Measurements from ENCODE around the gene PHF3. TPM values are rescaled to one million over a fixed set of nuclear protein-coding genes. Genes with fewer than 3 reads are reported as not detected.
A peak's percentile ranks its signal among the peaks of the same experiment; 100 is the strongest.

The PHF3 gene
- total RNA-seq, 3 donors from 2014 or later: 27.7 to 30.5 (median 28.9) TPM

GRCh38 chr6:63671098-63671754 is 35.6 kb downstream of the PHF3 start:
- DNase-seq: no peak
- peaks cover 45% of the 10 kb centered on the region for H3K4me1 Mint-ChIP-seq (ENCODE audit: low read depth)

GRCh38 chr6:63672582-63673129 is 37.1 kb downstream of the PHF3 start:
- H3K9me3 Mint-ChIP-seq: no peaks in the 10 kb centered on the region
- DNase-seq (no peak), ATAC-seq (no peak)
- peaks cover 38% of the 10 kb centered on the region for H3K4me1 Mint-ChIP-seq (ENCODE audit: low read depth)
- H3K36me3 Mint-ChIP-seq (ENCODE audit: insufficient read depth): peaks cover 5% of the 10 kb centered on the region
- H3K27me3 Mint-ChIP-seq (ENCODE audit: low read depth): no peaks in the 10 kb centered on the region
- no peak overlapping the region for H3K4me3 Mint-ChIP-seq

More at GRCh38 chr6:63671098-63671754, 35.6 kb downstream of the PHF3 start:
- Mint-ChIP-seq H3K27me3 (ENCODE audit: low read depth) (no peaks in the 10 kb centered on the region), H3K9me3 (no peaks in the 10 kb centered on the region), H3K36me3 (ENCODE audit: insufficient read depth) (peaks cover 7% of the 10 kb centered on the region), H3K4me3 (no peak overlapping the region)
- ATAC-seq: no peak

GRCh38 chr6:63673692-63674091 is 38.1 kb downstream of the PHF3 start:
- no peak for ATAC-seq
- Mint-ChIP-seq H3K4me1 (ENCODE audit: low read depth) (peaks cover 33% of the 10 kb centered on the region), H3K27me3 (ENCODE audit: low read depth) (no peaks in the 10 kb centered on the region), H3K36me3 (ENCODE audit: insufficient read depth) (peaks cover 2% of the 10 kb centered on the region), H3K4me3 (no peak overlapping the region), H3K9me3 (no peaks in the 10 kb centered on the region)
- DNase-seq: no peak

GRCh38 chr6:63674635-63675034 is 39.0 kb downstream of the PHF3 start:
- Mint-ChIP-seq H3K4me1 (ENCODE audit: low read depth) (peaks cover 34% of the 10 kb centered on the region), H3K36me3 (ENCODE audit: insufficient read depth) (peaks cover 4% of the 10 kb centered on the region), H3K9me3 (no peaks in the 10 kb centered on the region), H3K4me3 (no peak overlapping the region), H3K27me3 (ENCODE audit: low read depth) (no peaks in the 10 kb centered on the region)
- no peak for DNase-seq
- no peak for ATAC-seq

GRCh38 chr6:63675138-63675537 is 39.5 kb downstream of the PHF3 start:
- no peak for ATAC-seq
- Mint-ChIP-seq H3K27me3 (ENCODE audit: low read depth) (no peaks in the 10 kb centered on the region), H3K4me1 (ENCODE audit: low read depth) (peaks cover 35% of the 10 kb centered on the region), H3K36me3 (ENCODE audit: insufficient read depth) (peaks cover 6% of the 10 kb centered on the region), H3K9me3 (no peaks in the 10 kb centered on the region), H3K4me3 (no peak overlapping the region)
- DNase-seq: no peak

- ATAC-seq (no peak), DNase-seq (no peak)
- Mint-ChIP-seq H3K27me3 (ENCODE audit: low read depth) (no peaks in the 10 kb centered on the region), H3K36me3 (ENCODE audit: insufficient read depth) (peaks cover 18% of the 10 kb centered on the region), H3K4me1 (ENCODE audit: low read depth) (peaks cover 38% of the 10 kb centered on the region), H3K9me3 (no peaks in the 10 kb centered on the region), H3K4me3 (no peak overlapping the region)
Observed at GRCh38 chr6:63676412-63677114, 41.0 kb downstream of the PHF3 start.

- no peaks in the 10 kb centered on the region for H3K27me3 Mint-ChIP-seq (ENCODE audit: low read depth)
- peaks cover 20% of the 10 kb centered on the region for H3K36me3 Mint-ChIP-seq (ENCODE audit: insufficient read depth)
- no peak overlapping the region for H3K4me3 Mint-ChIP-seq
- H3K9me3 Mint-ChIP-seq: no peaks in the 10 kb centered on the region
- ATAC-seq (no peak), DNase-seq (no peak)
- H3K4me1 Mint-ChIP-seq (ENCODE audit: low read depth): peaks cover 41% of the 10 kb centered on the region
Observed at GRCh38 chr6:63677282-63677681, 41.7 kb downstream of the PHF3 start.

GRCh38 chr6:63683071-63683603 is 47.5 kb downstream of the PHF3 start:
- Mint-ChIP-seq H3K4me1 (ENCODE audit: low read depth) (peaks cover 51% of the 10 kb centered on the region), H3K36me3 (ENCODE audit: insufficient read depth) (peaks cover 48% of the 10 kb centered on the region)

GRCh38 chr6:63685446-63686379 is 50.1 kb downstream of the PHF3 start:
- H3K36me3 Mint-ChIP-seq (ENCODE audit: insufficient read depth): peaks cover 42% of the 10 kb centered on the region
- H3K9me3 Mint-ChIP-seq: no peaks in the 10 kb centered on the region
- DNase-seq (no peak), ATAC-seq (no peak)
- peaks cover 42% of the 10 kb centered on the region for H3K4me1 Mint-ChIP-seq (ENCODE audit: low read depth)
- H3K27me3 Mint-ChIP-seq (ENCODE audit: low read depth): no peaks in the 10 kb centered on the region
- H3K4me3 Mint-ChIP-seq: no peak overlapping the region

More at GRCh38 chr6:63683071-63683603, 47.5 kb downstream of the PHF3 start:
- no peak for ATAC-seq
- H3K27me3 Mint-ChIP-seq (ENCODE audit: low read depth): no peaks in the 10 kb centered on the region
- no peak overlapping the region for H3K4me3 Mint-ChIP-seq
- H3K9me3 Mint-ChIP-seq: no peaks in the 10 kb centered on the region
- DNase-seq: no peak

- Mint-ChIP-seq H3K4me1 (ENCODE audit: low read depth) (peaks cover 23% of the 10 kb centered on the region), H3K9me3 (no peaks in the 10 kb centered on the region), H3K36me3 (ENCODE audit: insufficient read depth) (peaks cover 22% of the 10 kb centered on the region), H3K4me3 (no peak overlapping the region), H3K27me3 (ENCODE audit: low read depth) (no peaks in the 10 kb centered on the region)
- ATAC-seq (no peak), DNase-seq (no peak)
Observed at GRCh38 chr6:63689421-63689820, 53.8 kb downstream of the PHF3 start.

- DNase-seq (no peak), ATAC-seq (no peak)
- peaks cover 18% of the 10 kb centered on the region for H3K36me3 Mint-ChIP-seq (ENCODE audit: insufficient read depth)
- H3K4me1 Mint-ChIP-seq (ENCODE audit: low read depth): peaks cover 18% of the 10 kb centered on the region
- H3K27me3 Mint-ChIP-seq (ENCODE audit: low read depth): no peaks in the 10 kb centered on the region
- no peaks in the 10 kb centered on the region for H3K9me3 Mint-ChIP-seq
- H3K4me3 Mint-ChIP-seq: no peak overlapping the region
Observed at GRCh38 chr6:63690221-63690620, 54.6 kb downstream of the PHF3 start.

- DNase-seq (no peak), ATAC-seq (peak; percentile 54 to 72)
- Mint-ChIP-seq H3K4me1 (ENCODE audit: low read depth) (peaks cover 10% of the 10 kb centered on the region), H3K4me3 (no peak overlapping the region), H3K36me3 (ENCODE audit: insufficient read depth) (peaks cover 48% of the 10 kb centered on the region), H3K27me3 (ENCODE audit: low read depth) (no peaks in the 10 kb centered on the region), H3K9me3 (no peaks in the 10 kb centered on the region)
Observed at GRCh38 chr6:63705707-63706106, 70.1 kb downstream of the PHF3 start.

GRCh38 chr6:63706630-63707029 is 71.0 kb downstream of the PHF3 start:
- Mint-ChIP-seq H3K36me3 (ENCODE audit: insufficient read depth) (peaks cover 54% of the 10 kb centered on the region), H3K27me3 (ENCODE audit: low read depth) (no peaks in the 10 kb centered on the region), H3K4me1 (ENCODE audit: low read depth) (peaks cover 10% of the 10 kb centered on the region), H3K9me3 (no peaks in the 10 kb centered on the region), H3K4me3 (no peak overlapping the region)
- ATAC-seq: no peak
- no peak for DNase-seq

GRCh38 chr6:63708631-63709030 is 73.0 kb downstream of the PHF3 start:
- Mint-ChIP-seq H3K9me3 (no peaks in the 10 kb centered on the region), H3K4me3 (no peak overlapping the region), H3K36me3 (ENCODE audit: insufficient read depth) (peaks cover 65% of the 10 kb centered on the region), H3K4me1 (ENCODE audit: low read depth) (peaks cover 10% of the 10 kb centered on the region), H3K27me3 (ENCODE audit: low read depth) (no peaks in the 10 kb centered on the region)
- ATAC-seq (no peak), DNase-seq (no peak)

Measured in activated T-cell treated with anti-CD3 and anti-CD28 coated beads, Interleukin-2, amount 50 U/mL, for 4 hours (primary cell).